Measurements from ENCODE around the gene TAS2R9. TPM values are rescaled to one million over a fixed set of nuclear protein-coding genes. Genes with fewer than 3 reads are reported as not detected.

Gene TAS2R9
- total RNA-seq, 1 donor from 2014 or later: not detected

Other genes starting within 250 kb of the TAS2R9 start
- 8.4 TPM for gene MAGOHB, start 196.6 kb downstream of the TAS2R9 start, total RNA-seq
- not detected for gene STYK1, start 136.1 kb downstream of the TAS2R9 start, total RNA-seq
- gene YBX3, start 86.8 kb downstream of the TAS2R9 start, total RNA-seq: 16.7 TPM
- not detected for gene TAS2R7, start 7.5 kb downstream of the TAS2R9 start, total RNA-seq
- gene TAS2R8, start 2.9 kb downstream of the TAS2R9 start, total RNA-seq: not detected
- gene TAS2R10, start 16.2 kb upstream of the TAS2R9 start, total RNA-seq: not detected
- gene PRR4, start 39.3 kb upstream of the TAS2R9 start, total RNA-seq: 0.48 TPM
- 3.9 TPM for gene PRH1, start 74.1 kb upstream of the TAS2R9 start, total RNA-seq
- 0.35 TPM for gene TAS2R13, start 99.4 kb upstream of the TAS2R9 start, total RNA-seq
- not detected for gene PRH2, start 119.1 kb upstream of the TAS2R9 start, total RNA-seq
- gene TAS2R14, start 129.1 kb upstream of the TAS2R9 start, total RNA-seq: 0.73 TPM
- 0.60 TPM for gene TAS2R50, start 176.7 kb upstream of the TAS2R9 start, total RNA-seq
- 0.45 TPM for gene TAS2R20, start 188.1 kb upstream of the TAS2R9 start, total RNA-seq
- 0.78 TPM for gene TAS2R19, start 212.5 kb upstream of the TAS2R9 start, total RNA-seq
- gene TAS2R31, start 221.2 kb upstream of the TAS2R9 start, total RNA-seq: 1.0 TPM

Data from left lobe of liver (tissue), 1 donor.